ENCODE data around the gene PFAS.
"Not testable (repeated sequence)": the region's sequence is repeated elsewhere in the genome, so short reads cannot be mapped to it uniquely, and the experiment has no call there.

Gene PFAS

GRCh38 chr17:8225813-8226535 lies 23.1 kb upstream of the PFAS start:
- DNase-seq = peak; percentile 62

DNA sequence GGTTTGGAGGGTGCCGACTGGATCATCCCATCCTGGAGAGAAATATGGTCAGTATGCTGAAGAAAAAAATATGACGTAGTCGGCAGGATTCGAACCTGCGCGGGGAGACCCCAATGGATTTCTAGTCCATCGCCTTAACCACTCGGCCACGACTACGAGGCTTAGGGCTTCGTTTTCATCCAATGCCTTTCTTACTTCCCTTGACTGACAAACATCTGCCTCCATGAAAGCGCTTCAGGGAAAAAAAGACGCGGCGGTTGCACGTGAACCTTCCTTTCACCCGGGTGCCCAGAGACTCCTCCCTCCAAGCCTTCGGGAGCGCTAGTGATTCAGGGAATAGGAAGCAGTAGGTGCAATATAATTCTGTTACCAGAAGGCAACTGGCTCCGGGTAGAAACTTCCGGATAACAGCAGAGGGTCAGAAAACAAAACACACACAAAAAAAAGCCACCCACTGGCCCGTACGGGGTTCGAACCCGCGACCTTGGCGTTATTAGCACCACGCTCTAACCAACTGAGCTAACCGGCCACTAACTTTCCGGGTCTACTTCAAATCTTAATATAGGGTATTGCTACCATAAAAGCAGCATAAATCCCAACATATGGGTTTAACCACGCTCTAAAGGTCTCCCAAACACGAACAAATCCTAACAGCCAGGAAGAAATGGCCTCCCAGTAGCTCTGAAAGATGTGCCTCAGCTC lies 22.4 kb upstream of the PFAS start:
- peak; percentile 78 for DNase-seq

GRCh38 chr17:8227238-8227581 lies 21.9 kb upstream of the PFAS start:
- DNase-seq = no peak

- no peak for DNase-seq
Measured at GRCh38 chr17:8231701-8232100, 17.4 kb upstream of the PFAS start.

GRCh38 chr17:8234361-8235270 lies 14.5 kb upstream of the PFAS start:
- DNase-seq = no peak

DNA sequence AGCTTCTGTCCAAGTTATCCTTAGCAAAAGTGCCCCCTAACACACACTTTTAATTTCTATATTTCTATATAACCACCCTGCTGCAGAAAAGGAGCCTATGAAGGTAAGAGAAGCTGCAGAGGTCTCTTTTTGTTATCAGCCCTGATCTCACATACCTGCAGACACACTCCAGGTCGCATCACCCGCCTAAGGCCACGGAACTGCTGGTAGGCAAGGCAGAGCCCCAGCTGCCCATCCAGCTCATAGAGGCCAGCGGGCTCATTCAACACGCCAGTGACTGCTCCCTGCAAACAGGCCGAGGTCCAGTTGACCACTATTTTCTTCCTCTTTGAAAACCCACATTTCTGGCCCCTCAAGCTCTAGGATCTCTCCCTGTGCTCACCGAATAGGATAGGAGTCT lies 13.4 kb upstream of the PFAS start:
- no peak for DNase-seq

GRCh38 chr17:8237175-8237574 lies 11.9 kb upstream of the PFAS start:
- DNase-seq = no peak

- DNase-seq = no peak
Measured at GRCh38 chr17:8237886-8238285, 11.2 kb upstream of the PFAS start.

- DNase-seq = no peak
Measured at GRCh38 chr17:8243827-8244226, 5.3 kb upstream of the PFAS start.

DNA sequence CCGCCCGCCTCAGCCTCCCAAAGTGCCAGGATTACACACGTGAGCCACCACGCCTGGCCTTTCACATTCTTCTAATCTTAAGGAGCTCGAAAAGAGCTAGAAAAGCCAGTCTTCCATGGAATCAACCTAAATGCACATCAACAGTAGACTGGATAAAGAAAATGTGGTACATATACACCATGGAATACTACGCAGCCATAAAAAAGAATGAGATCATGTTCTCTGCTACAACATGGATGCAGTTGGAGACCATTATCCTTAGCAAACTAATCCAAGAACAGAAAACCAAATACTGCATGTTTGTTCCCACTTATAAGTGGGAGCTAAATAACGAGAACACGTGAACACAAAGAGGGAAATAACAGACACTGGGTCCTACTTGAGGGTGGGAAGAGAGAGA lies 4.3 kb upstream of the PFAS start:
- DNase-seq = no peak

- DNase-seq = no peak
Measured at GRCh38 chr17:8249621-8250500, 772 bp downstream of the PFAS start.

DNA sequence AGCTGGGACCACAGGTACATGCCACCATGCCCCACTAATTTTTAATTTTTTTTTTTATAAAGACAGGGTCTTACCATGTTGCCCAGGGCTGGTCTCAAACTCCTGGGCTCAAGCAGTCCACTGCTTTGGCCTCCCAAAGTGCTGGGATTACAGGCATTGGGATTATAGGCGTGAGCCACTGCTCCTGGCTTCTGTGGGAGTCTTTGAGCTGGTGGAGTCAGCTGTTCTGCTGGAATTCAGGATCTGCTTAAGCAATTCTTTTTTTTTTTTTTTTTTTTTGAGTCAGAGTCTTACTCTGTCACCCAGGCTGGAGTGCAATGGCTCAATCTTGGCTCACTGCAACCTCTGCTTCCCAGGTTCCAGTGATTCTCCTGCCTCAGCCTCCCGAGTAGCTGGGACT lies 2.3 kb downstream of the PFAS start:
- not testable (repeated sequence) for DNase-seq

GRCh38 chr17:8253801-8254200 lies 4.7 kb downstream of the PFAS start:
- no peak for DNase-seq

DNA sequence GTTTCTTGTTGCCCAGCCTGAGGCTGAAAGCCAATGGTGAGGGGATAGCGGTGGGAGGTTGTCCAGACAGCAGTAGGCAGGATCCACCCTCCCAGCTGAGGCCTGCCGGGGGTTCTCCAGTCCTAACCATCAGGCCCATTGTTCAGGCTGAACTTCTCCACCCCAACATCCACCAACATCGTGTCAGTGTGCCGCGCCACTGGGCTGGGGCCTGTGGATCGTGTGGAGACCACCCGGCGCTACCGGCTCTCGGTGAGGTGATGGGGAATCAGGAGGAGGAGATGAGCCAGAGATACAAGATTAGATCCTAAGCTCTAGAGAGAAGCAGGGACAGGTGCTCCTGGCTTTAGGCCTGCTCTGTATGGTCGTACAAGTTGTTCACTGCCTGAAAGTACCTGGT lies 5.8 kb downstream of the PFAS start:
- no peak for DNase-seq

GRCh38 chr17:8255499-8255898 lies 6.4 kb downstream of the PFAS start:
- DNase-seq = no peak

DNA sequence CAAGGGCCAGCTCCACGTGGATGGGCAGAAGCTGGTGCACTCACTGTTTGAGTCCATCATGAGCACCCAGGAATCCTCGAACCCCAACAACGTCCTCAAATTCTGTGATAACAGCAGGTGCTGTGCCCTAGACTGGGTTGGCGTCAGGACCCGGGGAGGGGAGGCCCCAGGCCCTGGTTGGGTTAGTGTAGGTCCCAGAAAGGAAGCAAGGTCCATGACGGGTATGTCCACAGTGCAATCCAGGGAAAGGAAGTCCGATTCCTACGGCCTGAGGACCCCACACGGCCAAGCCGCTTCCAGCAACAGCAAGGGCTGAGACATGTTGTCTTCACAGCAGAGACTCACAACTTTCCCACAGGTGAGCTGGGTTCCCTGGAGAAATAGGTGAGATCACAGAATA lies 7.2 kb downstream of the PFAS start:
- DNase-seq = no peak

- DNase-seq = no peak
Measured at GRCh38 chr17:8256691-8257090, 7.6 kb downstream of the PFAS start.

- no peak for DNase-seq
Measured at GRCh38 chr17:8257801-8258200, 8.7 kb downstream of the PFAS start.

GRCh38 chr17:8264320-8264719 lies 15.2 kb downstream of the PFAS start:
- no peak for DNase-seq

- no peak for DNase-seq
Measured at GRCh38 chr17:8264836-8265542, 15.9 kb downstream of the PFAS start.

GRCh38 chr17:8266648-8267479 lies 17.8 kb downstream of the PFAS start:
- no peak for DNase-seq
